ENCODE data around the gene MR1. TPM values are rescaled to one million over a fixed set of nuclear protein-coding genes. Genes with fewer than 3 reads are reported as not detected.

The MR1 gene
- total RNA-seq, 2 donors from 2014 or later = 9.9 to 10.0 TPM

- Histone ChIP-seq H3K36me3 (peaks cover 33% of the 10 kb centered on the region), H3K27me3 (no peaks in the 10 kb centered on the region), H3K27ac (no peak overlapping the region), H3K4me3 (no peak overlapping the region), H3K9me3 (no peaks in the 10 kb centered on the region), H3K4me1 (no peaks in the 10 kb centered on the region)
- no peak for DNase-seq (ENCODE audit: low spot score)
- TF ChIP-seq CTCF (IDR thresholded peaks at IDR 0.05) = no peak
Measured at GRCh38 chr1:181002582-181003172, 31.1 kb upstream of the MR1 start.

GRCh38 chr1:181010789-181011188 lies 23.0 kb upstream of the MR1 start:
- Histone ChIP-seq H3K27ac (no peak overlapping the region), H3K4me1 (peaks cover 0 to 21% of the 10 kb centered on the region in 2 donors)

DNA sequence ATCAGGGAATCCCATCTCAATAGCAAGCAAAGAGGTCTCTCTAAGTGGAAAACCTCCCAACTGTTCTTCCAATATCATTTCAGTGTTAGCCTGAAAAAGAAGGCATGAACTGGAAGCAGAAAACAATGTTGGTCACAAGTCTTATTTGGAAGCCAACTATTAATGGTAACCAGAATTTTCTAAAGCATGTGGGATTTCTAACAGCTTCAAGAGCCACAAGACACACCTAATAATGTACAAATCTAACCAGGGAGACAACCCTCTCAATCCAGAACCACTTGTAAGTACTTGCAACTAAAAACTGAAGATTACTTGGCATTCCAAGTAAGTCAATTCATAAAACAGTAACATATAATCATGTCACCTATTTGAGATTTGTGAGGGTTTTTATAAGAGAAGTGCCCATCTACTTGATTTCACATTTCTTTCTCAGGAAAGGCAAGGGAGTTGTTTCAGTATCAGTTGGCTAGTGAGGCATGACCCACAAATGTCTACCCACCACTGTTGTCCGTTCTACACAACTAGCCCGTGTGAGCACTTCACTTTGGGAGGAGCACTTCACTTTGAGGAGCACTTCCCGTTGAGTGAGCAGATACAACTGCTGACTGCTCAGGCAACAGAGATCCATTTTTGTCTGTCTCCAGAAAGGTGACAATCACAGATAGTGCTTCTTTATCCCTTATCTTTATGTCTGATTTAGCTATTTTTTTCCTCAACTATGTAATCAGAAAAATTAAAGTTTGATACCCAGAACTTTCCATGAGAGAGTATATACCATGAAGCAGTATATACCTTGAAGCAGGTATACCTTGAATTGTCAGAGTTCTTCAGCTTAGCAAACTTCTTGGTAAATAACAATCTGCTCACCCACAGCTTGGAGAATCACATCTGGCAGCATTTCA lies 22.2 kb upstream of the MR1 start:
- Histone ChIP-seq H3K36me3 (no peaks in the 10 kb centered on the region), H3K4me3 (no peak overlapping the region), H3K9me3 (no peaks in the 10 kb centered on the region), H3K27ac (no peak overlapping the region), H3K27me3 (no peaks in the 10 kb centered on the region), H3K4me1 (peaks cover 0 to 21% of the 10 kb centered on the region in 2 donors)
- no peak for DNase-seq (ENCODE audit: low spot score)
- TF ChIP-seq CTCF (IDR thresholded peaks at IDR 0.05) = no peak

More at GRCh38 chr1:181010789-181011188, 23.0 kb upstream of the MR1 start:
- H3K27me3 ChIP-seq = no peaks in the 10 kb centered on the region
- no peaks in the 10 kb centered on the region for H3K9me3 ChIP-seq
- no peak overlapping the region for H3K4me3 ChIP-seq
- no peaks in the 10 kb centered on the region for H3K36me3 ChIP-seq
- no peak for TF ChIP-seq CTCF (IDR thresholded peaks at IDR 0.05)
- DNase-seq (ENCODE audit: low spot score) = no peak

DNA sequence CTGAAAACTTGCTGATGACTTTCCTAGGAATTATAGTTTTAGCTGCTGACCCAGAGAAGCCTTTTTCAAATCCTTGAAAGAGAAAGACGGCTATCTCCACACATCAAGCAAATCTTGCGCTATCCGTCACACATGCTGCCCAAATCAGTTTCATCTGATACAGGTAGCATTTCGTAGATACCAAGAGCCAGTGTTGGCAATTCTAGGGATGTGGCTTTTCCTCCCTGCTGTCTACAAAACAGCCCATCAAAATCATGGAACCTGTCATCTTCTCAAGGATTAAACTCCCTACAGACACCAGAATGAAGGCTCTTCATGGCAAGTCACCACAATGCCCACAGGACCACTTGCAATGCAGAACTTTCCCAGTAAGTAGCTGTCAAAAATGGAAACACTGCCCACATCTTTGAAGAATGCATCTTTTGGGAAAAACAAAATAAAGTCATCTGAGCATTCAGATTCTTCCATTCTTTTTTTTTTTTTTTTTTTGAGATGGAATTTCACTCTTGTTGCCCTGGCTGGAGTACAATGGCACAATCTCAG lies 21.5 kb upstream of the MR1 start:
- no peaks in the 10 kb centered on the region for H3K9me3 ChIP-seq
- TF ChIP-seq CTCF (IDR thresholded peaks at IDR 0.05) = no peak
- H3K36me3 ChIP-seq = no peaks in the 10 kb centered on the region
- H3K27me3 ChIP-seq = no peaks in the 10 kb centered on the region
- no peak overlapping the region for H3K4me3 ChIP-seq
- H3K4me1 ChIP-seq = peaks cover 0 to 21% of the 10 kb centered on the region in 2 donors
- DNase-seq (ENCODE audit: low spot score) = no peak
- H3K27ac ChIP-seq = no peak overlapping the region

DNA sequence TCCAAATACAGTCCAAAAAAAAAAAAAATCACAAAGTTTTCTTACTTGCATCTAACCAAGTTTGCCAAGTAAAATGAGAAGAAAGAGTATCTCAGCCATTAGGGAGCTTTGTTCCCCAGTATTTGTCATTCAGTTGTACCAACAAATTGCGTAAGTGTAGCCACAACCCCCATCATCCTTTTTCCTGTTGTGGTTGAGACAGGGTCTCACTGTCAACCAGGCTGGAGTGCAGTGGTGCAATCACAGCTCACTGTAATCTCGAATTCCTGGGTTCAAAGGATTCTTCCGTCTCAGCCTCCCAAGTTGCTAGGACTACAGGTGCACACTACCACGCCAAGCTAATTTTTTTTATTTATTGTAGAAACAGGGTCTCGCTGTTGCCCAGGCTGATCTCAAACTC lies 20.6 kb upstream of the MR1 start:
- H3K27me3 ChIP-seq = no peaks in the 10 kb centered on the region
- H3K4me3 ChIP-seq = no peak overlapping the region
- no peaks in the 10 kb centered on the region for H3K9me3 ChIP-seq
- H3K36me3 ChIP-seq = no peaks in the 10 kb centered on the region
- no peak for DNase-seq (ENCODE audit: low spot score)
- H3K27ac ChIP-seq = no peak overlapping the region
- TF ChIP-seq CTCF (IDR thresholded peaks at IDR 0.05) = no peak
- peaks cover 0 to 21% of the 10 kb centered on the region in 2 donors for H3K4me1 ChIP-seq

Measured in right atrium auricular region (tissue), 2 donors.